Midbrain (tissue), 1 donor: Measurements from ENCODE around the gene PPOX.

Source experiments
- DNase-seq: peaks from one replicate; lab custom pipeline; 2025; lab: John Stamatoyannopoulos, UW

Gene PPOX

GRCh38 chr1:161198194-161198896, 32.1 kb downstream of the PPOX start:
- DNase-seq: peak; percentile 67

GRCh38 chr1:161198897-161199431, 32.7 kb downstream of the PPOX start, which contains the start of gene ADAMTS4:
ADAMTS4 (minus strand) TSS chr1:161199054; CDS start chr1:161198627, 427 bp downstream.
- peak; percentile 90 for DNase-seq

- DNase-seq: no peak
Measured at GRCh38 chr1:161199506-161200139, 33.4 kb downstream of the PPOX start.

- DNase-seq: peak; percentile 82
Measured at GRCh38 chr1:161200421-161200991, 34.3 kb downstream of the PPOX start.

GRCh38 chr1:161200992-161201835, 35.0 kb downstream of the PPOX start:
- peak; percentile 57 for DNase-seq

- peak; percentile 99 for DNase-seq
Measured at GRCh38 chr1:161201836-161202712, 35.8 kb downstream of the PPOX start, which contains the start of gene NDUFS2. NDUFS2 (plus strand) TSS chr1:161202367; CDS start chr1:161202386, 19 bp downstream.

GRCh38 chr1:161206411-161207140, 40.4 kb downstream of the PPOX start:
- no peak for DNase-seq

- no peak for DNase-seq
Measured at GRCh38 chr1:161207173-161207572, 40.9 kb downstream of the PPOX start.

- DNase-seq: peak; percentile 71
Measured at GRCh38 chr1:161209790-161210409, 43.7 kb downstream of the PPOX start.

GRCh38 chr1:161214369-161214768, 48.1 kb downstream of the PPOX start:
- DNase-seq: no peak

- peak; percentile 16 for DNase-seq
Measured at GRCh38 chr1:161215076-161215475, 48.9 kb downstream of the PPOX start, which contains the start of gene FCER1G. FCER1G (plus strand) TSS chr1:161215295; CDS start chr1:161215322, 27 bp downstream.

- no peak for DNase-seq
Measured at GRCh38 chr1:161216945-161217712, 50.9 kb downstream of the PPOX start.

GRCh38 chr1:161217831-161218230, 51.6 kb downstream of the PPOX start:
- DNase-seq: no peak

- no peak for DNase-seq
Measured at GRCh38 chr1:161218301-161219077, 52.3 kb downstream of the PPOX start.

- no peak for DNase-seq
Measured at GRCh38 chr1:161219078-161219892, 53.1 kb downstream of the PPOX start.

GRCh38 chr1:161220002-161220401, 53.8 kb downstream of the PPOX start:
- DNase-seq: no peak
